Prostate gland (tissue), 2 donors: Measurements from ENCODE around the gene LRCH3. TPM values are rescaled to one million over a fixed set of nuclear protein-coding genes. Genes with fewer than 3 reads are reported as not detected.
A peak's percentile ranks its signal among the peaks of the same experiment; 100 is the strongest.

ENCODE experiments used
- DNase-seq: peaks from one replicate; pipeline ENCODE4 v3.0.0-alpha.2; 2019; ENCODE audit warnings: low spot score
- H3K27ac ChIP-seq, 2 donors: fragments of 200-600 bp; sonication (generic); 2 replicates each; pipeline ENCODE4 v1.5.1; 2017 to 2019
- H3K27me3 ChIP-seq: fragments of 200-600 bp; sonication (generic); replicated peaks from 2 replicates; pipeline ENCODE4 v1.5.1; 2019; ENCODE audit not compliant: insufficient read depth
- H3K36me3 ChIP-seq, 2 donors: fragments of 200-600 bp; sonication (generic); 1 replicate in 1 of 2; 2 replicates in 1 of 2; pipeline versions ENCODE4 v1.5.1 to v1.8.1; 2017 to 2019
- H3K4me1 ChIP-seq: fragments of 200-600 bp; sonication (generic); replicated peaks from 2 replicates; pipeline ENCODE4 v1.5.1; 2019
- H3K4me3 ChIP-seq, 2 donors: fragments of 200-600 bp; sonication (generic); 2 replicates each; pipeline ENCODE4 v1.5.1; 2017 to 2019
- H3K9me3 ChIP-seq: fragments of 200-600 bp; sonication (generic); 2 replicates; pipeline ENCODE4 v1.5.1; 2017
- CTCF ChIP-seq, 4 experiments: fragments of 200-600 bp in 2 of 4; fragments of 450-650 bp in 2 of 4; sonication (generic) in 2 of 4; IDR thresholded peaks; 1 replicate in 3 of 4; 2 replicates in 1 of 4; pipeline ENCODE4 v1.5.1; 2016 to 2019; ENCODE audit warnings: antibody characterized with exemption in 4 of 4, mild to moderate bottlenecking in 2 of 4, moderate library complexity in 2 of 4
- POLR2A ChIP-seq: fragments of 450-650 bp; IDR thresholded peaks from one replicate; pipeline ENCODE4 v1.6.1; 2016; ENCODE audit warnings: antibody characterized with exemption, mild to moderate bottlenecking
- POLR2AphosphoS5 ChIP-seq: sonication (generic); formaldehyde crosslinking; IDR thresholded peaks from one replicate; pipeline ENCODE4 v1.6.1; 2017; ENCODE audit warnings: antibody characterized with exemption
- WGBS: methylation state at CpG from one replicate; pipeline ENCODE4 v1.1.5; 2018; 5-methylcytosine and 5-hydroxymethylcytosine counted together
- intact Hi-C: fragments of 100-400 bp; cut with DNase I; formaldehyde crosslinking; loops from one replicate; pipeline ENCODE4 v1.14.2; 2022
- total RNA-seq, 2 donors: library from RNA; depleted of rRNA; stranded (reverse); fragments of >200 nt; gene quantifications; one replicate each; pipeline ENCODE4 v1.1.0, GENCODE V29; 2016

LRCH3 gene
- total RNA-seq, result 100 to 1,000 TPM in 1 of 2 donors, 10 to 100 TPM in 1; 31.6 to 114 TPM

- Histone ChIP-seq H3K4me1 (peaks cover 4% of the 10 kb centered on the region), H3K36me3 (no peaks in the 10 kb centered on the region), H3K9me3 (no peaks in the 10 kb centered on the region), H3K27ac (peak within 1 kb of the TSS; percentile 95 to 96), H3K4me3 (peak within 1 kb of the TSS; percentile 73 to 92), H3K27me3 (no peaks in the 10 kb centered on the region)
- DNase-seq, result peak; percentile 67
- under 1% methylated on average over 74 of the region's 83 CpGs for WGBS
- TF ChIP-seq CTCF (IDR thresholded peaks at IDR 0.05) (no peak), POLR2AphosphoS5 (peak; percentile 78), POLR2A (peak; percentile 67)
- intact Hi-C loops, result no loop called here
These were observed at the start of gene LRCH3 for GRCh38 chr3:197791113-197791891. Gene LRCH3, plus strand, starts transcription at chr3:197791254. Its CDS starts 25 bp downstream, at chr3:197791279.

- no peaks in the 10 kb centered on the region for H3K4me1 ChIP-seq
- no peak overlapping the region for H3K27ac ChIP-seq
- no peaks in the 10 kb centered on the region for H3K27me3 ChIP-seq
- no peak overlapping the region for H3K4me3 ChIP-seq
- H3K36me3 ChIP-seq, result no peaks in the 10 kb centered on the region
- intact Hi-C loops, result no loop called here
- no peak for DNase-seq
- TF ChIP-seq POLR2AphosphoS5 (no peak), CTCF (IDR thresholded peaks at IDR 0.05) (no peak), POLR2A (no peak)
- 83% methylated on average over 3 of the region's 3 CpGs for WGBS
- H3K9me3 ChIP-seq, result no peaks in the 10 kb centered on the region
These were observed 48.3 kb upstream of the LRCH3 start for GRCh38 chr3:197742787-197743186.

- Histone ChIP-seq H3K27me3 (no peaks in the 10 kb centered on the region), H3K9me3 (no peaks in the 10 kb centered on the region), H3K27ac (no peak overlapping the region), H3K4me3 (no peak overlapping the region), H3K36me3 (no peaks in the 10 kb centered on the region), H3K4me1 (no peaks in the 10 kb centered on the region)
- DNase-seq, result no peak
- 82% methylated on average over 3 of the region's 3 CpGs for WGBS
- no peak for TF ChIP-seq CTCF (IDR thresholded peaks at IDR 0.05)
- TF ChIP-seq POLR2AphosphoS5, result no peak
- no peak for TF ChIP-seq POLR2A
- intact Hi-C loops, result loop anchor here (5.0 kb wide), 1 partner anchor 34 kb away; no protein-coding TSS in a partner anchor
These were observed 44.8 kb upstream of the LRCH3 start for GRCh38 chr3:197746209-197746608.

- Histone ChIP-seq H3K27ac (no peak overlapping the region), H3K27me3 (no peaks in the 10 kb centered on the region), H3K36me3 (no peaks in the 10 kb centered on the region), H3K9me3 (no peaks in the 10 kb centered on the region), H3K4me3 (no peak overlapping the region), H3K4me1 (peaks cover 4% of the 10 kb centered on the region)
- no peak for DNase-seq
- TF ChIP-seq POLR2A, result no peak
- no peak for TF ChIP-seq CTCF (IDR thresholded peaks at IDR 0.05)
- TF ChIP-seq POLR2AphosphoS5, result no peak
- intact Hi-C loops, result loop anchor here (5.0 kb wide), 1 partner anchor 35 kb away; no protein-coding TSS in a partner anchor
- 68% methylated on average over 4 of the region's 4 CpGs for WGBS
These were observed 44.2 kb upstream of the LRCH3 start for GRCh38 chr3:197746801-197747237.
